DND-41 (cell line): ENCODE measurements around the gene MERTK.
"Not testable (repeated sequence)": the region's sequence is repeated elsewhere in the genome, so short reads cannot be mapped to it uniquely, and the experiment has no call there.

Source experiments
- ATAC-seq: fragments of 200-7000 bp; cut with Tn5 transposase; 3 replicates; pipeline ENCODE4 v1.9.1; 2021; ENCODE audit warnings: low read depth; ENCODE audit not compliant: insufficient read depth
- DNase-seq: peaks from one replicate; pipeline ENCODE4 v3.0.0-alpha.2; 2020
- H2AFZ ChIP-seq: 2 replicates; pipeline ENCODE4 v1.6.0; 2012; ENCODE audit warnings: low read depth, low read length
- H3K27ac ChIP-seq: 2 replicates; pipeline ENCODE4 v1.5.1; 2012; ENCODE audit warnings: low read length, inconsistent platforms
- H3K27me3 ChIP-seq: fragments of 200-600 bp; sonication (generic); 2 replicates; pipeline ENCODE4 v1.6.0; 2012; ENCODE audit warnings: low read length, mild to moderate bottlenecking, inconsistent platforms; ENCODE audit not compliant: insufficient read depth, poor library complexity
- H3K36me3 ChIP-seq: 2 replicates; pipeline ENCODE4 v1.5.1; 2012; ENCODE audit warnings: low read length, inconsistent platforms; ENCODE audit not compliant: insufficient read depth
- H3K4me1 ChIP-seq: 2 replicates; pipeline ENCODE4 v1.5.1; 2012; ENCODE audit warnings: mild to moderate bottlenecking, low read length; ENCODE audit not compliant: insufficient read depth
- H3K4me2 ChIP-seq: 2 replicates; pipeline ENCODE4 v1.6.0; 2012; ENCODE audit warnings: mild to moderate bottlenecking, moderate library complexity, low read length, inconsistent platforms; ENCODE audit not compliant: insufficient read depth
- H3K4me3 ChIP-seq, 2 experiments: fragments of 200-600 bp in 1 of 2; shearing (Covaris generic) in 1 of 2; 2 replicates each; pipeline ENCODE4 v1.5.1; 2012 to 2016; ENCODE audit warnings: inconsistent platforms in 2 of 2, low read length in 2 of 2, mild to moderate bottlenecking in 2 of 2, low read depth in 1 of 2, moderate library complexity in 1 of 2
- H3K79me2 ChIP-seq: 2 replicates; pipeline ENCODE4 v1.6.0; 2012; ENCODE audit warnings: low read length, inconsistent platforms; ENCODE audit not compliant: insufficient read depth
- H3K9ac ChIP-seq: 2 replicates; pipeline ENCODE4 v1.6.0; 2012; ENCODE audit warnings: low read depth, mild to moderate bottlenecking, inconsistent platforms, low read length, moderate library complexity
- H3K9me3 ChIP-seq: 2 replicates; pipeline ENCODE4 v1.5.1; 2012; ENCODE audit warnings: low read length, moderate library complexity, mild to moderate bottlenecking, inconsistent platforms; ENCODE audit not compliant: insufficient read depth, severe bottlenecking
- H4K20me1 ChIP-seq: 2 replicates; pipeline ENCODE4 v1.6.0; 2012; ENCODE audit warnings: low read length; ENCODE audit not compliant: insufficient read depth
- CTCF ChIP-seq: IDR thresholded peaks from 2 replicates; pipeline ENCODE4 v1.5.1; 2012; ENCODE audit warnings: borderline replicate concordance, low read length, moderate library complexity, mild to moderate bottlenecking; ENCODE audit not compliant: poor library complexity, severe bottlenecking; ENCODE audit errors: extremely low read depth
- EZH2 ChIP-seq: IDR thresholded peaks from 3 replicates; pipeline ENCODE4 v1.6.1; 2012; ENCODE audit warnings: borderline replicate concordance, low read depth, mild to moderate bottlenecking, moderate library complexity, low read length, inconsistent platforms; ENCODE audit not compliant: severe bottlenecking

The MERTK gene

GRCh38 chr2:111897924-111898702 lies at the start of gene MERTK:
MERTK (plus strand) TSS chr2:111898607; CDS start chr2:111898736, 129 bp downstream.
- no peaks in the 10 kb centered on the region for H4K20me1 ChIP-seq
- H3K4me3 ChIP-seq: peak within 1 kb of the TSS; percentile 31 to 69; a peak in 3 of 4 replicates
- ATAC-seq: peak; percentile 87
- peak within 1 kb of the TSS; percentile 95 for H3K4me2 ChIP-seq
- peaks cover 23% of the 10 kb centered on the region for H3K4me1 ChIP-seq
- H3K27me3 ChIP-seq: no peaks in the 10 kb centered on the region
- peak within 1 kb of the TSS; percentile 68 for H3K9ac ChIP-seq
- H3K27ac ChIP-seq: peak within 1 kb of the TSS; percentile 41
- peak within 1 kb of the TSS; percentile 82 for H2AFZ ChIP-seq
- TF ChIP-seq CTCF (peak; percentile 70), EZH2 (no peak)
- DNase-seq: peak; percentile 77
- no peaks in the 10 kb centered on the region for H3K79me2 ChIP-seq
- H3K9me3 ChIP-seq: no peaks in the 10 kb centered on the region
- H3K36me3 ChIP-seq: no peaks in the 10 kb centered on the region

- not testable (repeated sequence) for H3K27ac ChIP-seq, H3K9ac ChIP-seq, H4K20me1 ChIP-seq, H2AFZ ChIP-seq, H3K4me2 ChIP-seq, H3K9me3 ChIP-seq, H3K27me3 ChIP-seq, H3K4me1 ChIP-seq, H3K4me3 ChIP-seq, H3K79me2 ChIP-seq
- ATAC-seq (peak; percentile 72; the same call in 2 of the 3 replicates), DNase-seq (peak; percentile 31)
- H3K36me3 ChIP-seq: peaks cover 32% of the 10 kb centered on the region; the same call in 1 of the 2 replicates
- TF ChIP-seq CTCF: peak; percentile 46
Observed at GRCh38 chr2:111850646-111851045, 47.8 kb upstream of the MERTK start.

GRCh38 chr2:111852544-111852943 lies 45.9 kb upstream of the MERTK start:
- not testable (repeated sequence) for H3K27me3 ChIP-seq, DNase-seq, H3K27ac ChIP-seq, H3K4me2 ChIP-seq, H3K4me1 ChIP-seq, H3K9ac ChIP-seq, H3K4me3 ChIP-seq, H2AFZ ChIP-seq, H4K20me1 ChIP-seq, H3K79me2 ChIP-seq, H3K9me3 ChIP-seq, ATAC-seq
- H3K36me3 ChIP-seq: peaks cover 41% of the 10 kb centered on the region; the same call in 1 of the 2 replicates

- peaks cover 39% of the 10 kb centered on the region; the same call in 1 of the 2 replicates for H3K36me3 ChIP-seq
- not testable (repeated sequence) for H3K4me3 ChIP-seq, H3K9ac ChIP-seq, H4K20me1 ChIP-seq, H2AFZ ChIP-seq, H3K4me2 ChIP-seq, H3K79me2 ChIP-seq, ATAC-seq, DNase-seq, H3K27ac ChIP-seq, H3K27me3 ChIP-seq, H3K9me3 ChIP-seq, H3K4me1 ChIP-seq
Observed at GRCh38 chr2:111860005-111860404, 38.4 kb upstream of the MERTK start.

- not testable (repeated sequence) for DNase-seq, H3K9ac ChIP-seq, H4K20me1 ChIP-seq, H3K4me3 ChIP-seq, H3K4me2 ChIP-seq, H3K4me1 ChIP-seq, H3K27ac ChIP-seq, H2AFZ ChIP-seq, ATAC-seq, H3K9me3 ChIP-seq, H3K79me2 ChIP-seq, H3K27me3 ChIP-seq
- H3K36me3 ChIP-seq: peaks cover 28% of the 10 kb centered on the region; the same call in 1 of the 2 replicates
Observed at GRCh38 chr2:111865124-111865523, 33.3 kb upstream of the MERTK start.

- H4K20me1 ChIP-seq, H3K9me3 ChIP-seq, H3K4me2 ChIP-seq, H3K9ac ChIP-seq, ATAC-seq, DNase-seq, H2AFZ ChIP-seq, H3K4me1 ChIP-seq, H3K4me3 ChIP-seq, H3K27ac ChIP-seq, H3K27me3 ChIP-seq: not testable (repeated sequence)
- H3K36me3 ChIP-seq: peaks cover 52% of the 10 kb centered on the region
- peaks cover 12% of the 10 kb centered on the region; the same call in 1 of the 2 replicates for H3K79me2 ChIP-seq
Observed at GRCh38 chr2:111872806-111873205, 25.6 kb upstream of the MERTK start.
